ENCODE results near the gene RCC2.

Gene RCC2

DNA sequence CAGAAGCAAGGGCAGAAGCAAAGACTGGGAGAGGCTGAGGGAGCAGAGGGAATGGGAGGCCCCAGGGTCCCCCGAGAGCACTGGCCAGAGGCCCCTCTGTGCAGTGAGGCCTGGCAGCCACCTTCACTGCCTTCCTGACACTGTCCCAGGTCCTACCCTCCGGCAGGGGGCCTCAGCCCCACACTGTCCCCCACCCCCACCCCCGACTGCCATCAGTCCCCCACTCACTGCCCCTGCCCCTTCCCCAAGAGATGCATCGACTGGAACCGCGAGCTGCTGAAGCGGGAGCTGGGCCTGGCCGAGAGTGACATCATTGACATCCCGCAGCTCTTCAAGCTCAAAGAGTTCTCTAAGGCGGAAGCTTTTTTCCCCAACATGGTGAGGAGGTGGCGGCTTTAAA lies 80.4 kb downstream of the RCC2 start:
- TF ChIP-seq CTCF (IDR thresholded peaks at IDR 0.05; ENCODE audit: low read depth, low read length), result no peak
- no peak for DNase-seq (ENCODE audit: extremely low read depth, low read depth)

GRCh38 chr1:17358557-17358956 lies 80.9 kb downstream of the RCC2 start:
- no peak for DNase-seq (ENCODE audit: extremely low read depth, low read depth)
- no peak for TF ChIP-seq CTCF (IDR thresholded peaks at IDR 0.05; ENCODE audit: low read depth, low read length)

Measured in AG09319 (cell line).